ENCODE results near the gene ENC1.

ENC1 gene

GRCh38 chr5:74608736-74609601 lies 31.6 kb downstream of the ENC1 start:
- no peak for DNase-seq (ENCODE audit: low spot score)

- no peak for DNase-seq (ENCODE audit: low spot score)
Measured at GRCh38 chr5:74605759-74606158, 34.8 kb downstream of the ENC1 start.

GRCh38 chr5:74603376-74603775 lies 37.2 kb downstream of the ENC1 start:
- DNase-seq (ENCODE audit: low spot score) = no peak

GRCh38 chr5:74599148-74599547 lies 41.4 kb downstream of the ENC1 start:
- no peak for DNase-seq (ENCODE audit: low spot score)

- no peak for DNase-seq (ENCODE audit: low spot score)
Measured at GRCh38 chr5:74598731-74599130, 41.8 kb downstream of the ENC1 start.

- DNase-seq (ENCODE audit: low spot score) = no peak
Measured at GRCh38 chr5:74596927-74597326, 43.6 kb downstream of the ENC1 start.

- DNase-seq (ENCODE audit: low spot score) = no peak
Measured at GRCh38 chr5:74595143-74595925, 45.2 kb downstream of the ENC1 start.

GRCh38 chr5:74594137-74595040 lies 46.1 kb downstream of the ENC1 start:
- DNase-seq (ENCODE audit: low spot score) = no peak

GRCh38 chr5:74589204-74590056 lies 51.1 kb downstream of the ENC1 start:
- no peak for DNase-seq (ENCODE audit: low spot score)

- DNase-seq (ENCODE audit: low spot score) = no peak
Measured at GRCh38 chr5:74588415-74588814, 52.1 kb downstream of the ENC1 start.

- no peak for DNase-seq (ENCODE audit: low spot score)
Measured at GRCh38 chr5:74587890-74588289, 52.6 kb downstream of the ENC1 start.

GRCh38 chr5:74587300-74587699 lies 53.2 kb downstream of the ENC1 start:
- no peak for DNase-seq (ENCODE audit: low spot score)

GRCh38 chr5:74586856-74587255 lies 53.7 kb downstream of the ENC1 start:
- no peak for DNase-seq (ENCODE audit: low spot score)

GRCh38 chr5:74582853-74583252 lies 57.7 kb downstream of the ENC1 start:
- DNase-seq (ENCODE audit: low spot score) = no peak

GRCh38 chr5:74581988-74582365 lies 58.6 kb downstream of the ENC1 start:
- DNase-seq (ENCODE audit: low spot score) = no peak

- DNase-seq (ENCODE audit: low spot score) = no peak
Measured at GRCh38 chr5:74580729-74581109, 59.8 kb downstream of the ENC1 start.

- DNase-seq (ENCODE audit: low spot score) = no peak
Measured at GRCh38 chr5:74579215-74579614, 61.3 kb downstream of the ENC1 start.

GRCh38 chr5:74578356-74579044 lies 62.0 kb downstream of the ENC1 start:
- DNase-seq (ENCODE audit: low spot score) = no peak

Data from ecto neural progenitor cell (in vitro differentiated cells).